WTC11 (cell line): Measurements from ENCODE around the gene MSL1. TPM values are rescaled to one million over a fixed set of nuclear protein-coding genes. Genes with fewer than 3 reads are reported as not detected.

ENCODE experiments used
- ATAC-seq: fragments of 200-7000 bp; cut with Tn5 transposase; 2 replicates; pipeline ENCODE4 v1.10.0; 2021; ENCODE audit warnings: mild to moderate bottlenecking, moderate library complexity
- CTCF ChIA-PET: fragments of 300-600 bp; sonication (Branson Sonifier 250); formaldehyde crosslinking; loops from one replicate; lab custom pipeline; 2021; ENCODE audit warnings: antibody characterized with exemption; lab: Charles Lee
- POLR2A ChIA-PET: fragments of 350-600 bp; sonication (Branson Sonifier 250); formaldehyde crosslinking; loops from one replicate; lab custom pipeline; 2021; ENCODE audit warnings: antibody characterized with exemption; lab: Charles Lee
- DNase-seq: peaks from one replicate; pipeline ENCODE4 v3.0.0; 2021; ENCODE audit warnings: low spot score
- H3K27ac Mint-ChIP-seq: 2 replicates; pipeline ENCODE4 v1.8.0; 2021; ENCODE audit warnings: mixed read lengths
- H3K27me3 Mint-ChIP-seq: 2 replicates; pipeline ENCODE4 v1.8.0; 2021; ENCODE audit warnings: low read depth, mild to moderate bottlenecking, moderate library complexity, mixed read lengths
- H3K36me3 Mint-ChIP-seq: 2 replicates; pipeline ENCODE4 v1.8.0; 2021; ENCODE audit warnings: mixed read lengths
- H3K4me1 Mint-ChIP-seq: 2 replicates; pipeline ENCODE4 v1.8.0; 2022; ENCODE audit warnings: mixed read lengths
- H3K4me3 Mint-ChIP-seq: 2 replicates; pipeline ENCODE4 v1.8.0; 2021; ENCODE audit warnings: mild to moderate bottlenecking, moderate library complexity, mixed read lengths
- H3K9me3 Mint-ChIP-seq: 2 replicates; pipeline ENCODE4 v1.8.0; 2021; ENCODE audit warnings: mixed read lengths
- CBFB ChIP-seq: sonication (generic); formaldehyde crosslinking; IDR thresholded peaks from 2 replicates; pipeline ENCODE4 v1.8.1; 2022; ENCODE audit warnings: mild to moderate bottlenecking, low read depth, missing genetic modification reagents
- ERG ChIP-seq: fragments of 250-450 bp; sonication (Bioruptor Pico); IDR thresholded peaks from 2 replicates; pipeline ENCODE4 v1.8.0; 2021; ENCODE audit warnings: mild to moderate bottlenecking
- ESRRA ChIP-seq: sonication (generic); formaldehyde crosslinking; IDR thresholded peaks from 2 replicates; pipeline ENCODE4 v1.8.1; 2022; ENCODE audit warnings: mild to moderate bottlenecking, missing genetic modification reagents, borderline replicate concordance
- ETV6 ChIP-seq: sonication (generic); formaldehyde crosslinking; IDR thresholded peaks from 2 replicates; pipeline ENCODE4 v1.8.1; 2022; ENCODE audit warnings: mild to moderate bottlenecking, missing genetic modification reagents
- GABPB1 ChIP-seq: sonication (generic); formaldehyde crosslinking; IDR thresholded peaks from 2 replicates; pipeline ENCODE4 v1.8.1; 2023; ENCODE audit warnings: mild to moderate bottlenecking, missing genetic modification reagents
- GRHL2 ChIP-seq: fragments of 250-450 bp; sonication (Bioruptor Pico); IDR thresholded peaks from 2 replicates; pipeline ENCODE4 v1.8.0; 2022; ENCODE audit warnings: mild to moderate bottlenecking, moderate library complexity; ENCODE audit not compliant: insufficient replicate concordance, severe bottlenecking
- IRF1 ChIP-seq: sonication (generic); formaldehyde crosslinking; IDR thresholded peaks from 2 replicates; pipeline ENCODE4 v1.8.0; 2023; ENCODE audit warnings: missing genetic modification reagents
- IRF2 ChIP-seq: sonication (generic); formaldehyde crosslinking; IDR thresholded peaks from 2 replicates; pipeline ENCODE4 v1.8.0; 2022; ENCODE audit warnings: low read depth, missing genetic modification reagents, borderline replicate concordance
- MXD4 ChIP-seq: fragments of 250-450 bp; sonication (Bioruptor Pico); IDR thresholded peaks from 2 replicates; pipeline ENCODE4 v1.8.0; 2021; ENCODE audit warnings: mild to moderate bottlenecking, moderate library complexity, borderline replicate concordance
- MYBL2 ChIP-seq: sonication (generic); formaldehyde crosslinking; IDR thresholded peaks from 2 replicates; pipeline ENCODE4 v1.8.1; 2023; ENCODE audit warnings: mild to moderate bottlenecking, moderate library complexity, missing genetic modification reagents
- NFATC4 ChIP-seq: fragments of 250-450 bp; sonication (Bioruptor Pico); IDR thresholded peaks from 2 replicates; pipeline ENCODE4 v1.9.0; 2021; ENCODE audit warnings: mild to moderate bottlenecking
- SOX15 ChIP-seq: fragments of 250-450 bp; sonication (Bioruptor Pico); IDR thresholded peaks from 2 replicates; pipeline ENCODE4 v1.9.0; 2021; ENCODE audit warnings: mild to moderate bottlenecking
- USF2 ChIP-seq: sonication (generic); formaldehyde crosslinking; IDR thresholded peaks from 2 replicates; pipeline ENCODE4 v1.8.1; 2023; ENCODE audit warnings: mild to moderate bottlenecking, missing genetic modification reagents, moderate library complexity
- ZBTB43 ChIP-seq: sonication (generic); formaldehyde crosslinking; IDR thresholded peaks from 2 replicates; pipeline ENCODE4 v1.8.1; 2023; ENCODE audit warnings: mild to moderate bottlenecking, missing genetic modification reagents
- ZNF281 ChIP-seq: sonication (generic); formaldehyde crosslinking; IDR thresholded peaks from 2 replicates; pipeline ENCODE4 v1.8.0; 2023; ENCODE audit warnings: mild to moderate bottlenecking, missing genetic modification reagents
- ZNF425 ChIP-seq: fragments of 250-450 bp; sonication (Bioruptor Pico); conservative IDR thresholded peaks from 2 replicates; pipeline ENCODE4 v1.9.0; 2021; ENCODE audit warnings: mild to moderate bottlenecking
- ZSCAN18 ChIP-seq: fragments of 250-450 bp; sonication (Bioruptor Pico); IDR thresholded peaks from 2 replicates; pipeline ENCODE4 v2.1.2; 2022; ENCODE audit warnings: mild to moderate bottlenecking, moderate library complexity
- total RNA-seq: library from RNA; stranded (reverse); gene quantifications from 3 replicates; pipeline ENCODE4 v1.2.3, GENCODE V29; 2021

The MSL1 gene
- total RNA-seq, 1 experiment from 2014 or later: 78.1 TPM

GRCh38 chr17:40134184-40134583 lies 12.4 kb downstream of the MSL1 start:
- Mint-ChIP-seq H3K9me3 (no peaks in the 10 kb centered on the region), H3K4me3 (no peak overlapping the region), H3K27me3 (no peaks in the 10 kb centered on the region), H3K4me1 (peaks cover under 1% of the 10 kb centered on the region; the same call in 1 of the 2 replicates), H3K36me3 (peaks cover 73% of the 10 kb centered on the region), H3K27ac (no peak overlapping the region)
- TF ChIP-seq GRHL2 (CRISPR knock-in tag) (no peak), ETV6 (CRISPR knock-in tag) (no peak), CBFB (CRISPR knock-in tag) (no peak), GABPB1 (CRISPR knock-in tag) (no peak), NFATC4 (no peak), ZSCAN18 (no peak)
- CTCF ChIA-PET: interaction anchor here (0.7 to 1.8 kb wide), 2 partner anchors 99 to 121 kb away, joined by 3 read pairs; no protein-coding TSS in a partner anchor
- ATAC-seq: no peak
- DNase-seq: no peak
- POLR2A ChIA-PET: no interaction called here

- ChIA-PET POLR2A (no interaction called here), CTCF (no interaction called here)
- Mint-ChIP-seq H3K27me3 (no peaks in the 10 kb centered on the region), H3K4me1 (peaks cover 6% of the 10 kb centered on the region), H3K9me3 (no peaks in the 10 kb centered on the region), H3K36me3 (peaks cover 57% of the 10 kb centered on the region), H3K4me3 (no peak overlapping the region), H3K27ac (peak overlapping the region; percentile 35; the same call in 1 of the 2 replicates)
- ATAC-seq (no peak), DNase-seq (no peak)
- TF ChIP-seq MYBL2 (CRISPR knock-in tag) (no peak), MXD4 (CRISPR knock-in tag) (no peak), ZNF425 (no peak), IRF2 (no peak), ZBTB43 (CRISPR knock-in tag) (no peak), SOX15 (CRISPR knock-in tag) (no peak), CBFB (CRISPR knock-in tag) (no peak), ZNF281 (CRISPR knock-in tag) (no peak), ESRRA (CRISPR knock-in tag) (no peak), IRF1 (CRISPR knock-in tag) (no peak), ERG (no peak), USF2 (no peak)
- TF ChIP-seq, all 79 proteins: peak for 0
Observed at GRCh38 chr17:40135817-40136216, 14.0 kb downstream of the MSL1 start.
